HFFc6 (cell line): Measurements from ENCODE around the gene HILPDA. TPM values are rescaled to one million over a fixed set of nuclear protein-coding genes. Genes with fewer than 3 reads are reported as not detected.
"Not testable (repeated sequence)": the region's sequence is repeated elsewhere in the genome, so short reads cannot be mapped to it uniquely, and the experiment has no call there.

Source experiments
- DNase-seq: peaks from one replicate; pipeline ENCODE4 v3.0.0-alpha.2; 2018
- H3K27ac Mint-ChIP-seq: 2 replicates; pipeline ENCODE4 v1.8.0; 2020; ENCODE audit warnings: mild to moderate bottlenecking, mixed read lengths
- H3K27me3 Mint-ChIP-seq: 2 replicates; pipeline ENCODE4 v1.8.0; 2021; ENCODE audit warnings: mild to moderate bottlenecking, moderate library complexity, mixed read lengths; ENCODE audit not compliant: insufficient read depth
- H3K36me3 Mint-ChIP-seq: 2 replicates; pipeline ENCODE4 v1.8.0; 2021; ENCODE audit warnings: low read depth, mixed read lengths
- H3K4me1 Mint-ChIP-seq: 2 replicates; pipeline ENCODE4 v1.8.0; 2020; ENCODE audit warnings: low read depth, mixed read lengths
- H3K4me3 Mint-ChIP-seq: 2 replicates; pipeline ENCODE4 v1.8.0; 2020; ENCODE audit warnings: mild to moderate bottlenecking, moderate library complexity, mixed read lengths
- H3K9me3 Mint-ChIP-seq: 2 replicates; pipeline ENCODE4 v1.8.0; 2020; ENCODE audit warnings: mild to moderate bottlenecking, mixed read lengths
- CTCF ChIP-seq: fragments of 200-600 bp; sonication (generic); IDR thresholded peaks from 2 replicates; pipeline ENCODE4 v1.5.0; 2021; ENCODE audit warnings: antibody characterized with exemption, mild to moderate bottlenecking
- total RNA-seq, 6 experiments: library from RNA; stranded (reverse); fragmentation: NEBNext Ultra II Directional; extraction: Animal tissue kit (Norgen Biotek cat#: 25700); gene quantifications; 2 replicates in 1 of 6; 3 replicates in 5 of 6; pipeline ENCODE4 v1.2.3, GENCODE V29; 2021

Gene HILPDA
- total RNA-seq, 6 experiments from 2014 or later = 6.3 to 9.0 (median 7.2) TPM

GRCh38 chr7:128450913-128451312 lies 4.8 kb upstream of the HILPDA start:
- Mint-ChIP-seq H3K36me3 (no peaks in the 10 kb centered on the region), H3K4me1 (peaks cover 18% of the 10 kb centered on the region), H3K27me3 (peaks cover 18% of the 10 kb centered on the region), H3K4me3 (no peak overlapping the region), H3K9me3 (no peaks in the 10 kb centered on the region), H3K27ac (no peak overlapping the region)
- DNase-seq = no peak
- no peak for TF ChIP-seq CTCF

- H3K27me3 Mint-ChIP-seq = peaks cover 15% of the 10 kb centered on the region
- H3K4me1 Mint-ChIP-seq = peaks cover 28% of the 10 kb centered on the region
- TF ChIP-seq CTCF = no peak
- H3K36me3 Mint-ChIP-seq = no peaks in the 10 kb centered on the region
- H3K9me3 Mint-ChIP-seq = no peaks in the 10 kb centered on the region
- H3K27ac Mint-ChIP-seq = no peak overlapping the region
- DNase-seq = no peak
- H3K4me3 Mint-ChIP-seq = no peak overlapping the region
Measured at GRCh38 chr7:128452552-128452951, 3.1 kb upstream of the HILPDA start.

GRCh38 chr7:128453836-128454804 lies 1.6 kb upstream of the HILPDA start:
- peaks cover 15% of the 10 kb centered on the region for H3K27me3 Mint-ChIP-seq
- DNase-seq = no peak
- peaks cover 5% of the 10 kb centered on the region; the same call in 1 of the 2 replicates for H3K36me3 Mint-ChIP-seq
- H3K4me1 Mint-ChIP-seq = peaks cover 43% of the 10 kb centered on the region
- peak overlapping the region; percentile 92 for H3K4me3 Mint-ChIP-seq
- no peaks in the 10 kb centered on the region for H3K9me3 Mint-ChIP-seq
- no peak for TF ChIP-seq CTCF
- peak overlapping the region; percentile 99 for H3K27ac Mint-ChIP-seq

GRCh38 chr7:128454808-128455542 lies 703 bp upstream of the HILPDA start:
- TF ChIP-seq CTCF = peak; percentile 45
- Mint-ChIP-seq H3K9me3 (no peaks in the 10 kb centered on the region), H3K27me3 (peaks cover 15% of the 10 kb centered on the region), H3K4me1 (peaks cover 50% of the 10 kb centered on the region), H3K27ac (peak overlapping the region; percentile 99), H3K36me3 (peaks cover 5% of the 10 kb centered on the region; the same call in 1 of the 2 replicates), H3K4me3 (peak overlapping the region; percentile 92)
- DNase-seq = peak; percentile 3

GRCh38 chr7:128456255-128456725 lies 612 bp downstream of the HILPDA start:
- DNase-seq = no peak
- Mint-ChIP-seq H3K36me3 (peaks cover 5% of the 10 kb centered on the region; the same call in 1 of the 2 replicates), H3K27ac (peak overlapping the region; percentile 99), H3K9me3 (no peaks in the 10 kb centered on the region), H3K4me3 (peak overlapping the region; percentile 92), H3K4me1 (peaks cover 50% of the 10 kb centered on the region), H3K27me3 (peaks cover 6% of the 10 kb centered on the region)
- no peak for TF ChIP-seq CTCF

GRCh38 chr7:128457385-128457784 lies 1.7 kb downstream of the HILPDA start:
- Mint-ChIP-seq H3K4me1 (peaks cover 51% of the 10 kb centered on the region), H3K4me3 (peak overlapping the region; percentile 92)
- not testable (repeated sequence) for H3K27me3 Mint-ChIP-seq, H3K9me3 Mint-ChIP-seq, H3K36me3 Mint-ChIP-seq, DNase-seq, H3K27ac Mint-ChIP-seq
